B cell (primary cell): Measurements from ENCODE around the gene ZNF81. TPM values are rescaled to one million over a fixed set of nuclear protein-coding genes. Genes with fewer than 3 reads are reported as not detected.

Source experiments
- ATAC-seq: fragments of 200-7000 bp; cut with Tn5 transposase; one replicate; pipeline ENCODE4 v1.10.0; 2021; ENCODE audit warnings: low read depth, mild to moderate bottlenecking, moderate number of reproducible peaks, moderate library complexity
- CTCF ChIA-PET: fragments of 350-600 bp; sonication (Branson Sonifier 250); formaldehyde crosslinking; loops from one replicate; lab custom pipeline; 2021; ENCODE audit warnings: antibody characterized with exemption, inconsistent platforms; lab: Charles Lee
- POLR2A ChIA-PET: fragments of 350-600 bp; sonication (Branson Sonifier 250); formaldehyde crosslinking; loops from one replicate; lab custom pipeline; 2021; ENCODE audit warnings: antibody characterized with exemption; lab: Charles Lee
- DNase-seq: peaks from one replicate; pipeline ENCODE4 v3.0.0; 2013
- H2AFZ ChIP-seq: 2 replicates; pipeline ENCODE4 v1.6.1; 2012; ENCODE audit warnings: mild to moderate bottlenecking, low read depth, low read length; ENCODE audit not compliant: insufficient read depth, poor library complexity, severe bottlenecking
- H3K27ac ChIP-seq, 2 donors: 1 replicate in 1 of 2; 2 replicates in 1 of 2; pipeline ENCODE4 v1.5.1; 2012 to 2013; ENCODE audit warnings: low read length in 2 of 2, mild to moderate bottlenecking in 2 of 2, moderate library complexity in 1 of 2
- H3K27me3 ChIP-seq, 4 experiments: fragments of 200-600 bp in 1 of 4; sonication (generic) in 1 of 4; replicated peaks in 1 of 4; 1 replicate in 2 of 4; 2 replicates in 2 of 4; pipeline versions ENCODE4 v1.6.1 to v1.7.0; 2013 to 2016; ENCODE audit warnings: low read length in 3 of 4, mild to moderate bottlenecking in 2 of 4, mixed read lengths in 1 of 4, moderate library complexity in 1 of 4; ENCODE audit not compliant: insufficient read depth in 4 of 4, control insufficient read depth in 3 of 4; ENCODE audit errors: control extremely low read depth in 1 of 4
- H3K36me3 ChIP-seq, 2 experiments: replicated peaks in 1 of 2; 1 replicate in 1 of 2; 2 replicates in 1 of 2; pipeline versions ENCODE4 v1.6.1 to v1.7.1; 2013; ENCODE audit warnings: low read length in 1 of 2; ENCODE audit not compliant: insufficient read depth in 2 of 2, control insufficient read depth in 1 of 2; ENCODE audit errors: control extremely low read depth in 1 of 2, extremely low read depth in 1 of 2
- H3K4me1 ChIP-seq, 2 donors: fragments of 200-600 bp in 1 of 2; sonication (generic) in 1 of 2; 1 replicate in 1 of 2; 2 replicates in 1 of 2; pipeline versions ENCODE4 v1.5.1 to v1.6.1; 2013 to 2017; ENCODE audit warnings: low read length in 2 of 2; ENCODE audit not compliant: control insufficient read depth in 2 of 2, insufficient read depth in 2 of 2
- H3K4me2 ChIP-seq: replicated peaks from 2 replicates; pipeline ENCODE3; 2012; ENCODE audit warnings: mild to moderate bottlenecking, low read depth, low read length; ENCODE audit not compliant: poor library complexity, severe bottlenecking
- H3K4me3 ChIP-seq, 5 experiments: fragments of 200-600 bp in 1 of 5; sonication (generic) in 1 of 5; 1 replicate in 3 of 5; 2 replicates in 2 of 5; pipeline versions ENCODE4 v1.5.1 to v1.7.0; 2011 to 2016; ENCODE audit warnings: low read length in 4 of 5, mild to moderate bottlenecking in 4 of 5, low read depth in 2 of 5, control low read depth in 1 of 5, moderate library complexity in 1 of 5; ENCODE audit not compliant: insufficient read depth in 1 of 5; ENCODE audit errors: control extremely low read depth in 1 of 5, extremely low read depth in 1 of 5
- H3K79me2 ChIP-seq: fragments of 200-600 bp; sonication (generic); one replicate; pipeline ENCODE4 v1.6.0; 2016; ENCODE audit warnings: low read length; ENCODE audit not compliant: control insufficient read depth, insufficient read depth
- H3K9ac ChIP-seq: fragments of 200-600 bp; sonication (generic); 2 replicates; pipeline ENCODE4 v1.6.1; 2017; ENCODE audit warnings: mild to moderate bottlenecking, low read length, moderate library complexity
- H3K9me3 ChIP-seq, 3 donors: one replicate each; pipeline versions ENCODE4 v1.6.1 to v1.7.1; 2013; ENCODE audit warnings: low read length in 2 of 3; ENCODE audit not compliant: control insufficient read depth in 2 of 3, insufficient read depth in 1 of 3; ENCODE audit errors: control extremely low read depth in 1 of 3
- H4K20me1 ChIP-seq: 2 replicates; pipeline ENCODE4 v1.6.0; 2012; ENCODE audit warnings: mild to moderate bottlenecking, low read length; ENCODE audit not compliant: insufficient read depth, control insufficient read depth, poor library complexity, severe bottlenecking
- H3K27ac Mint-ChIP-seq: one replicate; pipeline ENCODE4 v1.8.0; 2021; ENCODE audit warnings: mixed read lengths
- H3K27me3 Mint-ChIP-seq: one replicate; pipeline ENCODE4 v1.8.0; 2021; ENCODE audit warnings: mixed read lengths
- H3K4me1 Mint-ChIP-seq: one replicate; pipeline ENCODE4 v1.8.0; 2021; ENCODE audit warnings: mixed read lengths
- H3K4me3 Mint-ChIP-seq: one replicate; pipeline ENCODE4 v1.8.0; 2021; ENCODE audit warnings: mixed read lengths
- H3K9me3 Mint-ChIP-seq: one replicate; pipeline ENCODE4 v1.8.0; 2022; ENCODE audit warnings: mixed read lengths; ENCODE audit not compliant: insufficient read depth
- CTCF ChIP-seq: fragments of 200-600 bp; IDR thresholded peaks from one replicate; pipeline ENCODE4 v1.8.0; 2022; ENCODE audit warnings: antibody characterized with exemption, mild to moderate bottlenecking
- EZH2 ChIP-seq: IDR thresholded peaks from 2 replicates; pipeline ENCODE4 v1.6.1; 2012; ENCODE audit warnings: borderline replicate concordance, low read depth, mild to moderate bottlenecking, moderate library complexity, low read length; ENCODE audit not compliant: insufficient read depth, poor library complexity, severe bottlenecking
- WGBS: methylation state at CpG from one replicate; pipeline ENCODE4 v1.1.5; 2013; ENCODE audit warnings: missing lambda C conversion rate; ENCODE audit not compliant: insufficient coverage; 5-methylcytosine and 5-hydroxymethylcytosine counted together
- intact Hi-C: fragments of 100-400 bp; cut with micrococcal nuclease; formaldehyde crosslinking; loops from one replicate; pipeline ENCODE4 v1.10.0; 2022
- polyA minus RNA-seq: library from RNA; depleted of rRNA, polyadenylated mRNA; stranded (reverse); fragments of >200 nt; gene quantifications from 2 replicates; pipeline ENCODE4 v1.2.3, GENCODE V29; 2012
- polyA plus RNA-seq: library from polyadenylated mRNA; depleted of rRNA; stranded (reverse); fragments of >200 nt; gene quantifications from 2 replicates; pipeline ENCODE4 v1.2.3, GENCODE V29; 2012
- total RNA-seq, 2 donors: library from RNA; stranded (reverse); fragments of 120-200 nt in 1 of 2; gene quantifications; 1 replicate in 1 of 2; 2 replicates in 1 of 2; pipeline versions ENCODE4 v1.2.3 to v1.2.4, GENCODE V29; 2013 to 2022

Gene ZNF81
- total RNA-seq (15.3 and 17.7 TPM in 2 replicates), polyA plus RNA-seq (3.5 and 5.4 TPM in 2 replicates), polyA minus RNA-seq (3.8 and 4.8 TPM in 2 replicates)
- 8.2 TPM for total RNA-seq (2013)

DNA sequence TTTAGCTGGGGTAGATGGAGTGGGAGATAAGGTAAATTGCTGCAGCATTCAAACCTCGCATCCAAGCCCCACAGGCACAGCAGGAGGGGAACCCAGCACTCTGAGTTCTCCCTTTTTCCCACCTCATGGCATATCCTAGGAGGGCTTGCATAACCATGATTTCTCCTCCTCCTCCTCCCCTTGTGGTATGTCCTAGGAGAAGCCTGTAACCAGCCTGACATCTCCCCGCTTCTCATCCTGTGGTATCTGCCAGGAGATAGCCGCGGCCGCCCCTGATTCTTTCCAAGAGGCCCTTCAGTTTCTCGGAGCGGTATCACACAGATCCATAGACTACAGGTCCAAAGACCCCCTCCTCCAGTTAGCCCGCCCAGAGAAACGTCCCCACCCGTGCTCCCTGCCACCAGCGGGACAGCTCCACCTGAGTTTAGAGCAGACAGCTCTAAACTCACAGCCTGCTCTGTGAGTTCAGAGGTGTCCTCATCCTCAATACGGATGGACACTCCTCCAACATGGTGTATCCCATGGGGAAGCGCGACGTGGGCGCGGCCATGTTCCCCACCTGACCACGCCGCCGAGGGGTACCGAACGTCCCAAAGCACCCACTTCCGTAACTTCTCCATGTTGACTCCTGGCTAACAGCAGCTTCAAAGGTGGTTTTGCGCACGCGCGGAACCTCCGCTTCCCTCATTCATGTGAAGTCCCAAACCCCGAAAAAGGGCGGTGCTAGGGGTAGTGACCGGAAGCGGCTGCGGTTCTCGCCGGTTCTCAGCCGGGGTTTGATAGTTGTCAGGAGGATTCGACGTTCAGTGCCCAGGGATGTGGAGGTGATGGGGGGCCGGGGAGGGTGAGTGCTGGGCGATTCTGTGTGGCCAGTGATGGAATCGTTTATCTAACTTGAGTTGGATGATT, at the start of gene ZNF81:
TSS of gene ZNF81 (plus strand) at position 739 of the 909 bp plus-strand sequence. CDS start 9,366 bp downstream, outside the sequence.
- peak; percentile 93 for DNase-seq
- Mint-ChIP-seq H3K4me1 (peaks cover 24% of the 10 kb centered on the region), H3K27ac (peak within 1 kb of the TSS; percentile 98), H3K9me3 (no peaks in the 10 kb centered on the region), H3K27me3 (no peaks in the 10 kb centered on the region), H3K4me3 (peak within 1 kb of the TSS; percentile 99)
- Histone ChIP-seq H3K79me2 (peaks cover 15% of the 10 kb centered on the region), H3K36me3 (no peaks in the 10 kb centered on the region), H3K9me3 (no peaks in the 10 kb centered on the region), H3K27ac (peak within 1 kb of the TSS; percentile 64 to 73), H2AFZ (peak within 1 kb of the TSS; percentile 86), H3K27me3 (no peaks in the 10 kb centered on the region), H4K20me1 (no peaks in the 10 kb centered on the region), H3K4me3 (peak within 1 kb of the TSS; percentile 66 to 76 (median 70)), H3K4me2 (peak within 1 kb of the TSS; percentile 77), H3K9ac (peak within 1 kb of the TSS; percentile 75), H3K4me1 (peaks cover 9% of the 10 kb centered on the region in 2 donors)
- ChIA-PET CTCF (interaction anchor here (0.6 kb wide), 1 partner anchor 364 kb away, joined by 3 read pairs; no protein-coding TSS in a partner anchor), POLR2A (interaction anchor here (0.6 to 1.0 kb wide), 3 partner anchors 633 to 1207 kb away, joined by 3 read pairs; partner anchors contain the start of gene TFE3)
- no peak for TF ChIP-seq CTCF
- under 1% methylated on average over 15 of the region's 41 CpGs for WGBS
- peak; percentile 97 for ATAC-seq
- intact Hi-C loops, result loop anchor here (1.0 to 10.0 kb wide), 5 partner anchors 179 to 1058 kb away; partner anchors contain the start of genes PQBP1, RBM3, TIMM17B and UXT

- H3K9ac ChIP-seq, result no peak overlapping the region
- H3K4me3 Mint-ChIP-seq, result no peak overlapping the region
- H3K27me3 ChIP-seq, result no peaks in the 10 kb centered on the region
- ChIA-PET POLR2A (no interaction called here), CTCF (no interaction called here)
- no peak overlapping the region for H3K4me2 ChIP-seq
- no peak overlapping the region for H2AFZ ChIP-seq
- intact Hi-C loops, result no loop called here
- 83% methylated on average over 1 of the region's 3 CpGs for WGBS
- no peak overlapping the region for H3K4me3 ChIP-seq
- no peaks in the 10 kb centered on the region for H3K4me1 Mint-ChIP-seq
- H4K20me1 ChIP-seq, result no peaks in the 10 kb centered on the region
- no peak overlapping the region for H3K27ac Mint-ChIP-seq
- no peak overlapping the region for H3K27ac ChIP-seq
- no peaks in the 10 kb centered on the region for H3K9me3 ChIP-seq
- H3K79me2 ChIP-seq, result no peaks in the 10 kb centered on the region
- TF ChIP-seq CTCF (no peak), EZH2 (no peak)
- no peaks in the 10 kb centered on the region for H3K27me3 Mint-ChIP-seq
- H3K36me3 ChIP-seq, result no peaks in the 10 kb centered on the region
- H3K4me1 ChIP-seq, result no peaks in the 10 kb centered on the region
- DNase-seq (no peak), ATAC-seq (no peak)
- no peaks in the 10 kb centered on the region for H3K9me3 Mint-ChIP-seq
Measured at GRCh38 chrX:47796433-47796906, 40.2 kb upstream of the ZNF81 start.
